Adrenal gland (tissue), 5 donors: ENCODE data around the gene PTPA.

Experiments
- CTCF ChIP-seq, 6 experiments: fragments of 450-650 bp in 4 of 6; fragments of 200-600 bp in 2 of 6; sonication (generic) in 1 of 6; IDR thresholded peaks; 1 replicate in 5 of 6; 2 replicates in 1 of 6; pipeline versions ENCODE4 v1.5.1 to v1.8.0; 2016 to 2021; ENCODE audit warnings: antibody characterized with exemption in 6 of 6, mild to moderate bottlenecking in 2 of 6, moderate library complexity in 1 of 6
- POLR2A ChIP-seq, 2 donors: fragments of 450-650 bp; IDR thresholded peaks; one replicate each; pipeline ENCODE4 v1.6.1; 2017; ENCODE audit warnings: antibody characterized with exemption in 2 of 2, mild to moderate bottlenecking in 2 of 2, moderate library complexity in 1 of 2
- donor health status: DM: no; HTN: no; CAD: no.

GRCh38 chr9:129094387-129095169, 16.6 kb upstream of the PTPA start:
- TF ChIP-seq CTCF (IDR thresholded peaks at IDR 0.05) (no peak), POLR2A (IDR thresholded peaks at IDR 0.05) (no peak)
